GM19099 (cell line): ENCODE data around the gene ASF1A.

Experiments
- POLR2A ChIP-seq: IDR thresholded peaks from 3 replicates; pipeline ENCODE4 v1.6.1; 2011; ENCODE audit warnings: low read depth; ENCODE audit not compliant: insufficient read length; ENCODE audit errors: extremely low read depth

Gene ASF1A

DNA sequence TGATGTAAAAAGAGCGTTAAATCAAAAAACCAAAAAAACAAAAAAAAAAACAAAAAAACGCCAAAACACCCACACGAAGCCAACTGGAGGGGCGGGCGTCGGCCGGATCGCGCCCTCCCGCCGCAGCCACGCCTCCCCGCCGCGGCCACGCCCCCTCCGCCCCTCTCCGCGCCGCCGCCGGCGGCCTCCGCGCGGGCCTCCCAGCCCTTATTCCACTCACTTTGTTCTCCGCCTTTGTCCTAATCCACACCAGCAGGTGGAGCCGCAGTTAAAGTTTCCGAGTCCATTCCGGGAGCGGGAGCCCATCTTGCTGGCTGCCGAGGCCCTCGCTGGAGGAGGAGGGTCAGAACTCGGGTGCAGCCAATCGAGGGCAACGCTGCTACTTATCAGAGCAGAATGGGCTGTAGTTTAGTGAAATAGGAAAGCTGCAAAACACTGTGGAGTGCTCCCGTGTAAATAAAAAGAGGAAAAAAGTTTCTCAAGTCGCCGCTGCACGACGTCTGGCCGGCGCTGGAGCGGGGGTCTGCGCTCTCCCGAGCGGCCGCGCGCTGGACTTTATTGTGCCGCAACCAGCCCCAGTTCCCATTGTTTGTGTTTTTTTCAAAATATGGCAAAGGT, at the start of gene ASF1A:
Gene ASF1A (plus strand): TSS at position 346 of the 618 bp plus-strand sequence. CDS start 262 bp downstream, at position 608.
- TF ChIP-seq POLR2A: peak; percentile 79

GRCh38 chr6:118844915-118845314, 49.0 kb upstream of the ASF1A start:
- TF ChIP-seq POLR2A: no peak

DNA sequence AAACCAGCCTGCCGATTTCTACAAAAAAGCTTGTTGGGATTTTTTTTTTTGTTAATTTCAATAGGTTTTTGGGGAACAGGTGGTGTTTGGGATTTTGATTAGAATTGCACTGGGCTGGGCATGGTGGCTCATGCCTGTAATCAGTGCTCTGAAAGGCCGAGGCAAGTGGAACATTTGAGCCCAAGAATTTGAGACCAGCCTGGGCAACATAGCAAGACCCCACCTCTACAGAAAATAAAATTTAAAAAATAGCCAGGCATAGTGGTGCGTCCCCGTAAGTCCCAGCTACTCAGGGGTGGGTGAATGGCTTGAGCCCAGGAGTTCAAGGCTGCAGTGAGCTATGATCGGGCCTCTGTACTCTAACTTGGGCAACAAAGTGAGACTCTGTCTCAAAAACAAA, 40.5 kb upstream of the ASF1A start:
- TF ChIP-seq POLR2A: no peak

GRCh38 chr6:118856301-118856700, 37.7 kb upstream of the ASF1A start:
- TF ChIP-seq POLR2A: no peak

GRCh38 chr6:118859517-118860064, 34.4 kb upstream of the ASF1A start:
- TF ChIP-seq POLR2A: no peak

DNA sequence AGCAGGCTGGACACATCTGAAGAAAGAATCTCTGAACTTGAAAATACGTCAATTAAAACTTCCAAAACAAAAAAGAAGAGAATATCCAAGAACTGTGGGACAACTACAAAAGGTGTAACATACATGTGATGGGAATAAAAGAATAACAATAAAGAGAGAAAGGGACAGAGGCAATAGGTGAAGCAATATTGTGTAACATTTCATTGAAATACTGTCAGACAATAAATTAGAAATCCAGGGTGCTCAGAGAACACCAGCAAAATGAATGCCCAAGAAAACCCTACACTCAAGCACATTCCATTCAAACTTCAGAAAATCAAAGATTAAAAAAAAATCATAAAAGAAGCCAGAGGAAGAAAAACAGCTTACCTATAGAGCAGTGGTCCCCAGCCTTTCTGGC, 33.6 kb upstream of the ASF1A start:
- TF ChIP-seq POLR2A: no peak

DNA sequence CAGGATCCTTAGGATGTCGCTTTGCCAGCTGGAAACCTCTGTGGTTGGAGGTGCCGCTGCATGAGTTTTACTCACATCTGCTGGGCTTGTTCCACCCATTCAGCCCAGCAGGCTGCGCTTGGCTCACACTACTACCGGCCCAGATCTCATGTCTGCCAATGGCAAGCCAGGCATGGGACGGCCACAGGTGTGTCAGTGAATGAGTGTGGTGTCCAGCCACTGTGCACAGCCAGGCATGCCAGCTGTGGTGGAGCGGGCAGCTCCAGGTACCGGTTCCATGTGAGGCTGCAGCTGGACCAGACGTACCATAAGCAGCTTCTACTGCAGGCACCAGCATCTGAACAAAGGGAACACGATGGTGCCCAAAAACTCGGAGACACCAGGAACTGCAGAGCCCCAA, 33.1 kb upstream of the ASF1A start:
- no peak for TF ChIP-seq POLR2A

DNA sequence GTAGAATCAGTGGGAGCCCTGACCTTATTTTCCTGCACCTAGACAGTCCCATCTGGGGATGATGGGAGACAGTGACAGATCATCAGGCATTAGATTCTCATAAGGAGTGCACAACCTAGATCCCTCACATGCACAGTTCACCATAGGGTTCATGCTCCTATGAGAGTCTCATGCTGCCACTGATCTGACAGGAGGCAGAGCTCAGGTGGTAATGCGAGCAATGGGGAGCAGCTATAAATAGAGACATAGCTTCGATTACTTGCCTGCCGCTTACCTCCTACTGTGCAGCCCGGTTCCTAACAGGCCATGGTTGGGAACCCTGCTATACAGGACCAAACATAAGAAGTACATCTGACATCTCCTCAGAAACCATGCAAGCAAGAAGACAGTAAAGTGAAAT, 31.5 kb upstream of the ASF1A start:
- TF ChIP-seq POLR2A: no peak

GRCh38 chr6:118864341-118865099, 29.4 kb upstream of the ASF1A start:
- TF ChIP-seq POLR2A: no peak

DNA sequence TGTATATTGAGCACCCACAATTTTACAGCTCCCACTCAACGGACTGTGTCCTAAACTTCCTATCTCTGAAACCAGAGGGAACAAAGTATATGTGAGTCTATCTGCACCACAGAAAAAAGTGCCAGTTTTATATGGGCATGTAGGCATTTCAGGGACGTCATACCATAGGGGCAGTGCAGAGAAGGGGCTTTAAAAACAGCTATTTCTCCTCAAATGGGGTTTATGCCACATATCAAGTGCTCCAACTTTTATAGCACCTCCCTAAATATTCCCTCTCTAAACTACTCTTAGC, 28.9 kb upstream of the ASF1A start:
- no peak for TF ChIP-seq POLR2A

DNA sequence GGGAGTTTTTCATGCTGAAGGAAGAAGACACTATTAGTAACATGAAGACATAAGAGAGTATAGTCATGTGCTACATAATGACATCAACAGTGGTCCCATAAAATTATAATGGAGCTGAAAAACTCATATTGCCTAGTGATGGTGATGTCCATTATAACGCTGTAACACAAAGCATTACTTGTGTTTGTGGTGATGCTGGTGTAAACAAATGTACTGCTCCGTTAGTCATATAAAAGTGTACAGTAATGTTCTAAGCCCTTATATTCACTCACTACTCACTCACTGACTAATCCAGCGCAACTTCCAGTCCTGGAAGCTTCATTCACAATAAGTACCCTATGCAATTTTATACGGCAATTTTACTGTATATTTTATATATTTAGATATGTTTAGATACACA, 26.8 kb upstream of the ASF1A start:
- no peak for TF ChIP-seq POLR2A

DNA sequence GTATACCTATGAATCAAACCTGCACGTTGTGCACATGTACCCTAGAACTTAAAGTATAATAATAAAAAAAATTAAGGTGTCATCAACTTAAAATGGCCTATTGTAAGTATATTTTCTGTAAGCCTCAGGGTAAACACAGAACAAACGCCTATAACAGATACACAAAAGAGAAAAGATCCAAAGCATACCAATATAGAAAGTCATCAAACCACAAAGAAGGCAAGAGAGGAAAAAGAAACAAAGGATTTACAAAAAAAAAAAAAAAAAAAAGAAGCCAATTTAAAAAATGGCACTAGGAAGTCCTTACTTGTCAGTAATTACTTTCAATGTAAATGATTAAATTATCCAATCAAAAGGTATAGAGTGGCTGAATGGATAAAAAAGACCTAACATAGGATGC, 24.6 kb upstream of the ASF1A start:
- no peak for TF ChIP-seq POLR2A

DNA sequence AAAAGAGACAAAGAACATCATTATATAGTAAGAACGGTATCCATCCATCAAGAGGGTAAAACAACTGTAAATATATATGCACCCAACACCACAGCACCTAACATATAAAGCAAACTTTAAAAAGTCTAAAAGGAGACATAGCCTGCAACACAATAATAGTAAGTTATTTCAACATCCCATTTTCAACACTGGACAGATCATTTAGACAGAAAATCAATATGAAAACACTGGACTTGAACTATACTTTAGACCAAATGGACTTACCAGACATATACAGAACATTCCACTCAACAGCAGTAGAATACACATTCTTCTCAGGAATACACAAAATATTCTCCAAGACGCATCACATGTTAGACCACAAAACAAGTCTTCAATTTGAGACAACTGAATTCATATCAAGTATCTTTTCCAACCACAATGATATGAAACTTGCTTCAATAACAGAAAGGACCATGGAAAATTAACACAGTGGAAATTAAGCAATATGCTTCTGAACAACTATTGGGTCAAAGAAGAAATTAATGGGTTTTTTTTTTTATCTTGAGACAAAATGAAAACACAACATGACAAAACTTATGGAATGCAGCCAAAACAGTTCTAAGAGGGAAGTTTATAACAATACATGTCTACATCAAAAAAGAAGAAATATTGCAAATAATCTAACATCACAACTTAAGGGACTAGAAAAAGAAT, 23.9 kb upstream of the ASF1A start:
- TF ChIP-seq POLR2A: no peak

DNA sequence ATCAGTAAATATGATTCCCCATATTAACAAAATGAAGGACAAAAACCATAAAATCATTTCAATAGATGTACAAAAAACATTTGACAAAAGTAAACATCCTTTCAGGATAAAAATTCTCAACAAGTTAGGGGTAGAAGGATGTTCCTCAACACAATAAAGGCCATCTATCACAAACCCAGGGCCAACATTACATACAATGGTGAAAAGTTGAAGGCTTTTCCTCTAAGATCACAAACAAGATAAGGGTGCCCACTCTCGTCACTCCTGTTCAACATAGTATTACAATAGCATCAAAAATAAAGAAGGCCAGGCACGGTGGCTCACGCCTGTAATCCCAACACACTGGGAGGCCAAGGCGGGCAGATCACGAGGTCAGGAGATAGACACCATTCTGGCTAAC, 22.6 kb upstream of the ASF1A start:
- TF ChIP-seq POLR2A: no peak

DNA sequence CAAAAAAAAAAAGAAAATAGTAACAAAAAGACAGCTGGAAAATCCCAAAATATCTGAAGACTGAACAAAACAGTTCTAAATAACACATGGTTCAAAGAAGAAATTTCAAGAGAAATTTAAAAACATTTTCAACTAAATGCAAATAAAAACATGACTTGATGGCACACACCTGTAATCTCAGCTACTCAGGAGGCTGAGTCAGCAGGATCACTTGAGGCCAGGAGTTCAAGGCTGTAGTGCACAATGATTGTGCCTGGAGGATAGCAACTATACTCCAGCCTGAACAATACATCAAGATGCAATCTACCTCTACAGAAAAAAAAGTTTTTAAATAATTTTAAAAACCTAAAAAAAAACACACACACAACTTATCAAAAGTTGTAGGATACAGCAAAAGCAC, 21.6 kb upstream of the ASF1A start:
- no peak for TF ChIP-seq POLR2A

- TF ChIP-seq POLR2A: no peak
Observed at GRCh38 chr6:118872726-118873125, 21.2 kb upstream of the ASF1A start.
